ENCODE measurements around the gene SRBD1. TPM values are rescaled to one million over a fixed set of nuclear protein-coding genes. Genes with fewer than 3 reads are reported as not detected.

SRBD1 gene
- total RNA-seq, 1 donor from 2014 or later = 19.3 TPM

- no peaks in the 10 kb centered on the region for H3K9me3 Mint-ChIP-seq
- no peak overlapping the region for H3K27ac Mint-ChIP-seq
- no peaks in the 10 kb centered on the region for H3K27me3 Mint-ChIP-seq
- H3K36me3 Mint-ChIP-seq = peaks cover 9% of the 10 kb centered on the region
- peaks cover 41% of the 10 kb centered on the region for H3K4me1 Mint-ChIP-seq (ENCODE audit: unreplicated experiment)
- DNase-seq (ENCODE audit: extremely low spot score, unreplicated experiment) = no peak
- TF ChIP-seq CTCF (conservative IDR thresholded peaks at IDR 0.05) = no peak
- no peak overlapping the region for H3K4me3 Mint-ChIP-seq
Measured at GRCh38 chr2:45391866-45392265, 219.2 kb downstream of the SRBD1 start.

- no peaks in the 10 kb centered on the region for H3K27me3 Mint-ChIP-seq
- no peaks in the 10 kb centered on the region for H3K9me3 Mint-ChIP-seq
- no peak for TF ChIP-seq CTCF (conservative IDR thresholded peaks at IDR 0.05)
- DNase-seq (ENCODE audit: extremely low spot score, unreplicated experiment) = no peak
- H3K4me3 Mint-ChIP-seq = no peak overlapping the region
- H3K27ac Mint-ChIP-seq = no peak overlapping the region
- H3K4me1 Mint-ChIP-seq (ENCODE audit: unreplicated experiment) = peaks cover 35% of the 10 kb centered on the region
- peaks cover 9% of the 10 kb centered on the region for H3K36me3 Mint-ChIP-seq
Measured at GRCh38 chr2:45390861-45391260, 220.2 kb downstream of the SRBD1 start.

GRCh38 chr2:45390441-45390840, 220.6 kb downstream of the SRBD1 start:
- H3K4me1 Mint-ChIP-seq (ENCODE audit: unreplicated experiment) = peaks cover 35% of the 10 kb centered on the region
- H3K4me3 Mint-ChIP-seq = peak overlapping the region; percentile 21
- no peaks in the 10 kb centered on the region for H3K27me3 Mint-ChIP-seq
- no peak overlapping the region for H3K27ac Mint-ChIP-seq
- DNase-seq (ENCODE audit: extremely low spot score, unreplicated experiment) = no peak
- no peaks in the 10 kb centered on the region for H3K9me3 Mint-ChIP-seq
- peaks cover 9% of the 10 kb centered on the region for H3K36me3 Mint-ChIP-seq
- TF ChIP-seq CTCF (conservative IDR thresholded peaks at IDR 0.05) = no peak

- H3K27ac Mint-ChIP-seq = no peak overlapping the region
- TF ChIP-seq CTCF (conservative IDR thresholded peaks at IDR 0.05) = no peak
- H3K4me1 Mint-ChIP-seq (ENCODE audit: unreplicated experiment) = peaks cover 24% of the 10 kb centered on the region
- H3K4me3 Mint-ChIP-seq = no peak overlapping the region
- no peaks in the 10 kb centered on the region for H3K27me3 Mint-ChIP-seq
- no peaks in the 10 kb centered on the region for H3K9me3 Mint-ChIP-seq
- DNase-seq (ENCODE audit: extremely low spot score, unreplicated experiment) = no peak
- H3K36me3 Mint-ChIP-seq = peaks cover 9% of the 10 kb centered on the region
Measured at GRCh38 chr2:45388541-45389100, 222.4 kb downstream of the SRBD1 start.

GRCh38 chr2:45382744-45383143, 228.3 kb downstream of the SRBD1 start:
- Mint-ChIP-seq H3K27me3 (no peaks in the 10 kb centered on the region), H3K9me3 (no peaks in the 10 kb centered on the region)

More at GRCh38 chr2:45382744-45383143, 228.3 kb downstream of the SRBD1 start:
- H3K27ac Mint-ChIP-seq = no peak overlapping the region
- no peaks in the 10 kb centered on the region for H3K36me3 Mint-ChIP-seq
- TF ChIP-seq CTCF (conservative IDR thresholded peaks at IDR 0.05) = no peak
- H3K4me3 Mint-ChIP-seq = no peak overlapping the region
- no peak for DNase-seq (ENCODE audit: extremely low spot score, unreplicated experiment)
- no peaks in the 10 kb centered on the region for H3K4me1 Mint-ChIP-seq (ENCODE audit: unreplicated experiment)
